GM12878 (cell line): Measurements from ENCODE around the gene LDB3. TPM values are rescaled to one million over a fixed set of nuclear protein-coding genes. Genes with fewer than 3 reads are reported as not detected.

Source experiments
- CREM ChIP-seq: IDR thresholded peaks from 2 replicates; pipeline ENCODE4 v1.6.1; 2014; ENCODE audit warnings: antibody characterized with exemption, low read depth
- EED ChIP-seq: sonication (generic); IDR thresholded peaks from 2 replicates; pipeline ENCODE4 v1.6.1; 2016; ENCODE audit warnings: antibody characterized with exemption, low read depth
- EZH2 ChIP-seq: IDR thresholded peaks from 2 replicates; pipeline ENCODE4 v1.6.1; 2012; ENCODE audit warnings: low read depth, mild to moderate bottlenecking, control low read depth, inconsistent platforms, low read length, borderline replicate concordance; ENCODE audit not compliant: control insufficient read depth
- FOXM1 ChIP-seq: IDR thresholded peaks from 2 replicates; pipeline ENCODE4 v1.6.1; 2012; ENCODE audit warnings: low read depth, mild to moderate bottlenecking, inconsistent platforms, low read length, moderate library complexity
- IKZF1 ChIP-seq: fragments of 450-650 bp; conservative IDR thresholded peaks from 2 replicates; pipeline ENCODE4 v1.6.1; 2017; ENCODE audit warnings: antibody characterized with exemption, mild to moderate bottlenecking
- IKZF2 ChIP-seq, 2 experiments: fragments of 450-650 bp; IDR thresholded peaks; 2 replicates each; pipeline ENCODE4 v1.6.1; 2017; ENCODE audit warnings: mild to moderate bottlenecking in 2 of 2, moderate library complexity in 2 of 2
- IRF4 ChIP-seq: IDR thresholded peaks from 2 replicates; pipeline ENCODE4 v1.6.1; 2011; ENCODE audit warnings: low read depth, low read length
- JUNB ChIP-seq: IDR thresholded peaks from 2 replicates; pipeline ENCODE4 v1.6.1; 2016; ENCODE audit warnings: antibody characterized with exemption, mild to moderate bottlenecking
- NFIC ChIP-seq: IDR thresholded peaks from 2 replicates; pipeline ENCODE4 v1.6.1; 2012; ENCODE audit warnings: low read depth, mild to moderate bottlenecking, inconsistent platforms, low read length, moderate library complexity
- RFX5 ChIP-seq: IDR thresholded peaks from 2 replicates; pipeline ENCODE4 v1.6.1; 2011; ENCODE audit warnings: low read depth, low read length, improper control_type of control experiment
- SREBF1 ChIP-seq: IDR thresholded peaks from 2 replicates; pipeline ENCODE4 v1.6.1; 2012; ENCODE audit warnings: mild to moderate bottlenecking, low read length
- YBX1 ChIP-seq: fragments of 450-650 bp; IDR thresholded peaks from 2 replicates; pipeline ENCODE4 v1.6.1; 2016; ENCODE audit warnings: antibody characterized with exemption
- YY1 ChIP-seq: IDR thresholded peaks from 2 replicates; pipeline ENCODE4 v1.6.1; 2011; ENCODE audit warnings: low read depth, mild to moderate bottlenecking, low read length
- ZBED1 ChIP-seq: IDR thresholded peaks from 2 replicates; pipeline ENCODE4 v1.6.1; 2016; ENCODE audit warnings: borderline replicate concordance
- ZSCAN29 ChIP-seq: fragments of 450-650 bp; IDR thresholded peaks from 2 replicates; pipeline ENCODE4 v1.6.1; 2017; ENCODE audit warnings: mild to moderate bottlenecking, moderate library complexity
- polyA plus RNA-seq, 11 experiments: library from polyadenylated mRNA; depleted of rRNA in 4 of 11; unstranded in 6 of 11; stranded (reverse) in 5 of 11; fragments of >200 nt; fragmentation: Nextera tagmentation in 4 of 11; fragmentation: Illumina TruSeq in 1 of 11; extraction: Ambion mirVana in 4 of 11; extraction: Trizol in 1 of 11; gene quantifications; 1 replicate in 1 of 11; 2 replicates in 10 of 11; pipeline versions ENCODE4 v1.2.1 to v1.2.3, GENCODE V29; 2011 to 2016; ENCODE audit warnings: inconsistent platforms in 2 of 11, missing spikeins in 2 of 11, low read depth in 1 of 11
- total RNA-seq, 4 experiments: library from RNA; depleted of rRNA in 3 of 4; stranded (reverse); fragments of >200 nt in 3 of 4; fragmentation: Illumina TruSeq in 1 of 4; extraction: Trizol in 1 of 4; gene quantifications; 2 replicates each; pipeline versions ENCODE4 v1.2.1 to v1.2.3, GENCODE V29; 2013 to 2021
- TF ChIP-seq, protein P1 (sequence below): fragments of 450-650 bp; IDR thresholded peaks from 2 replicates; pipeline ENCODE4 v1.6.1; 2017; ENCODE audit warnings: mild to moderate bottlenecking, moderate library complexity
- TF ChIP-seq, protein P2 (sequence below): fragments of 450-650 bp; IDR thresholded peaks from 2 replicates; pipeline ENCODE4 v1.6.1; 2016; ENCODE audit warnings: mild to moderate bottlenecking

LDB3 gene
- total and polyA plus RNA-seq, 10 of the 15 experiments (the other 5 are each of a cell fraction or from before 2014, with no cell fraction given): 0.02 to 0.07 (median 0.04) TPM; not detected in 1

DNA sequence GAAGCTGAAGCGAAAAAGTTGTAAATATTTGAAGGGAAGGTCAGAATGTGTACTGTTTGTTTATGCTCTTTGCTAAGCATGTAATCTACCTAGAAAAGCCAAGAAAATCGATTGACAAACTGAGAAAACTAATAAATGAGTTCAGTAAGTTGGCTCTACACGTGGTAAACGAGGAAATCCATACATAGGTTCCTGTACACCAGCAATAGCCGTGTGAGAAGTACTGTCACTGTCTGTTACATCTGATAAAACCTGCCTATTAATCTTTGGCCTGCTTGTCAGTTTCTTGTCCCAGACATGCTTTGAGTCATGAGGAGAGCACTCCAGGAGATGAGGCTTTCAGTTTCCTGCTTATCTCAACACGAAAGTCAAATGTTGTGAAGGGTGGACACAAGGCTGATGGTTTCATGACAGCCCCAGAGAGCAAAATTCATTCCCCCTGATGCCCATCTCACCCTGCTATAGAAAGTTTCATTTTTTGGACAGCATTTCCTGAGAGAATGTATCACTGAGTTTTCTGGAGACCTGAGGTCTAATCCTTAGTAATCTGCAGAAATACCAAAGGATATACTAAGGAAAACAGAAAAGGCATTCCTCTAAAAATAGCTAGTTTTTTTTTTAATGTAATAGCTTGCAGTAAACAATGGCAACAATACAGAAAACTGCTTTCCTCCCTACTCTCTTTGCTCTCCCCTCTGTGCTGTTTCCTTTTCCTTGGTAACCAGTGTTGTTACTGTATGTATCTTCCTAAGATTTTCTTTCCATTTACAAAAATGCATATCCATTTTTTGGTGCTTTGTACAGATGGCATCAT is 107.0 kb downstream of the LDB3 start (continued):
- TF ChIP-seq IRF4 (0 out of 2 replicates have a peak, but pooled peaks have one; percentile 18), NFIC (peak; percentile 59; the same call in 1 of the 2 replicates), EED (peak; percentile 92), IKZF1 (0 out of 2 replicates have a peak, but pooled peaks have one; percentile 29), IKZF2 (IDR thresholded peaks at IDR 0.05) (peak; percentile 38 to 63; a peak in 3 of 4 replicates), YY1 (no peak), RFX5 (no peak), ZBED1 (0 out of 2 replicates have a peak, but pooled peaks have one; percentile 35), FOXM1 (no peak), CREM (0 out of 2 replicates have a peak, but pooled peaks have one; percentile 48), EZH2 (no peak), JUNB (peak; percentile 78), ZSCAN29 (no peak), SREBF1 (no peak), YBX1 (no peak)
- TF ChIP-seq, protein P1, sequence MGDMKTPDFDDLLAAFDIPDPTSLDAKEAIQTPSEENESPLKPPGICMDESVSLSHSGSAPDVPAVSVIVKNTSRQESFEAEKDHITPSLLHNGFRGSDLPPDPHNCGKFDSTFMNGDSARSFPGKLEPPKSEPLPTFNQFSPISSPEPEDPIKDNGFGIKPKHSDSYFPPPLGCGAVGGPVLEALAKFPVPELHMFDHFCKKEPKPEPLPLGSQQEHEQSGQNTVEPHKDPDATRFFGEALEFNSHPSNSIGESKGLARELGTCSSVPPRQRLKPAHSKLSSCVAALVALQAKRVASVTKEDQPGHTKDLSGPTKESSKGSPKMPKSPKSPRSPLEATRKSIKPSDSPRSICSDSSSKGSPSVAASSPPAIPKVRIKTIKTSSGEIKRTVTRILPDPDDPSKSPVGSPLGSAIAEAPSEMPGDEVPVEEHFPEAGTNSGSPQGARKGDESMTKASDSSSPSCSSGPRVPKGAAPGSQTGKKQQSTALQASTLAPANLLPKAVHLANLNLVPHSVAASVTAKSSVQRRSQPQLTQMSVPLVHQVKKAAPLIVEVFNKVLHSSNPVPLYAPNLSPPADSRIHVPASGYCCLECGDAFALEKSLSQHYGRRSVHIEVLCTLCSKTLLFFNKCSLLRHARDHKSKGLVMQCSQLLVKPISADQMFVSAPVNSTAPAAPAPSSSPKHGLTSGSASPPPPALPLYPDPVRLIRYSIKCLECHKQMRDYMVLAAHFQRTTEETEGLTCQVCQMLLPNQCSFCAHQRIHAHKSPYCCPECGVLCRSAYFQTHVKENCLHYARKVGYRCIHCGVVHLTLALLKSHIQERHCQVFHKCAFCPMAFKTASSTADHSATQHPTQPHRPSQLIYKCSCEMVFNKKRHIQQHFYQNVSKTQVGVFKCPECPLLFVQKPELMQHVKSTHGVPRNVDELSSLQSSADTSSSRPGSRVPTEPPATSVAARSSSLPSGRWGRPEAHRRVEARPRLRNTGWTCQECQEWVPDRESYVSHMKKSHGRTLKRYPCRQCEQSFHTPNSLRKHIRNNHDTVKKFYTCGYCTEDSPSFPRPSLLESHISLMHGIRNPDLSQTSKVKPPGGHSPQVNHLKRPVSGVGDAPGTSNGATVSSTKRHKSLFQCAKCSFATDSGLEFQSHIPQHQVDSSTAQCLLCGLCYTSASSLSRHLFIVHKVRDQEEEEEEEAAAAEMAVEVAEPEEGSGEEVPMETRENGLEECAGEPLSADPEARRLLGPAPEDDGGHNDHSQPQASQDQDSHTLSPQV: no peak
- TF ChIP-seq, protein P2, sequence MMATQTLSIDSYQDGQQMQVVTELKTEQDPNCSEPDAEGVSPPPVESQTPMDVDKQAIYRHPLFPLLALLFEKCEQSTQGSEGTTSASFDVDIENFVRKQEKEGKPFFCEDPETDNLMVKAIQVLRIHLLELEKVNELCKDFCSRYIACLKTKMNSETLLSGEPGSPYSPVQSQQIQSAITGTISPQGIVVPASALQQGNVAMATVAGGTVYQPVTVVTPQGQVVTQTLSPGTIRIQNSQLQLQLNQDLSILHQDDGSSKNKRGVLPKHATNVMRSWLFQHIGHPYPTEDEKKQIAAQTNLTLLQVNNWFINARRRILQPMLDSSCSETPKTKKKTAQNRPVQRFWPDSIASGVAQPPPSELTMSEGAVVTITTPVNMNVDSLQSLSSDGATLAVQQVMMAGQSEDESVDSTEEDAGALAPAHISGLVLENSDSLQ: peak; percentile 73
- TF ChIP-seq, all 136 proteins: peak for 13
